Gastrocnemius medialis (tissue), 4 donors: Measurements from ENCODE around the gene TMCC3. TPM values are rescaled to one million over a fixed set of nuclear protein-coding genes. Genes with fewer than 3 reads are reported as not detected.
"Not testable (repeated sequence)": the region's sequence is repeated elsewhere in the genome, so short reads cannot be mapped to it uniquely, and the experiment has no call there.

Experiments used
- ATAC-seq, 2 donors: fragments of 150-250 bp; one replicate each; pipeline ENCODE4 v1.9.1; 2016
- DNase-seq, 2 donors: peaks; one replicate each; pipeline ENCODE4 v3.0.0-alpha.2; 2019
- H3K27ac ChIP-seq, 4 donors: fragments of 200-600 bp; sonication (generic); 1 replicate in 1 of 4; 2 replicates in 3 of 4; pipeline ENCODE4 v1.5.1; 2016 to 2018; ENCODE audit warnings: mild to moderate bottlenecking in 2 of 4, moderate library complexity in 1 of 4
- H3K27me3 ChIP-seq, 3 donors: fragments of 200-600 bp; sonication (generic) in 2 of 3; 1 replicate in 1 of 3; 2 replicates in 2 of 3; pipeline versions ENCODE4 v1.5.1 to v1.6.0; 2016 to 2019; ENCODE audit warnings: mild to moderate bottlenecking in 1 of 3, moderate library complexity in 1 of 3
- H3K36me3 ChIP-seq, 2 donors: fragments of 200-600 bp; sonication (generic) in 1 of 2; one replicate each; pipeline ENCODE4 v1.5.1; 2017 to 2018
- H3K4me1 ChIP-seq, 2 donors: fragments of 200-600 bp; sonication (generic) in 1 of 2; one replicate each; pipeline ENCODE4 v1.5.1; 2016 to 2017; ENCODE audit warnings: mild to moderate bottlenecking in 2 of 2
- H3K4me3 ChIP-seq, 4 donors: fragments of 200-600 bp; sonication (generic) in 3 of 4; 1 replicate in 1 of 4; 2 replicates in 3 of 4; pipeline ENCODE4 v1.5.1; 2016 to 2019; ENCODE audit warnings: mild to moderate bottlenecking in 2 of 4
- H3K9me3 ChIP-seq, 3 donors: fragments of 200-600 bp; sonication (generic) in 2 of 3; 1 replicate in 1 of 3; 2 replicates in 2 of 3; pipeline ENCODE4 v1.5.1; 2016 to 2019
- POLR2A ChIP-seq, 2 donors: fragments of 450-650 bp; IDR thresholded peaks; one replicate each; pipeline ENCODE4 v1.6.1; 2017; ENCODE audit warnings: antibody characterized with exemption in 2 of 2, mild to moderate bottlenecking in 2 of 2, moderate library complexity in 2 of 2
- in situ Hi-C, 4 donors: fragments of 200-750 bp; cut with MboI; loops; one replicate each; pipeline versions ENCODE4 v1.15.0 to v1.8.0; 2017; ENCODE audit warnings: low sequenced_read_pairs in 4 of 4
- intact Hi-C: fragments of 100-400 bp; cut with DNase I; formaldehyde crosslinking; loops from one replicate; pipeline ENCODE4 v1.15.1; 2023; ENCODE audit warnings: low total_unique reads
- total RNA-seq, 4 donors: library from RNA; depleted of rRNA; stranded (reverse); fragments of >200 nt; gene quantifications; one replicate each; pipeline versions ENCODE4 v1.1.0 to v1.2.3, GENCODE V29; 2016
- TF ChIP-seq, protein P1 (sequence below), 5 experiments: fragments of 450-650 bp in 3 of 5; fragments of 200-600 bp in 2 of 5; sonication (generic) in 2 of 5; IDR thresholded peaks in 4 of 5; conservative IDR thresholded peaks in 1 of 5; 1 replicate in 4 of 5; 2 replicates in 1 of 5; pipeline ENCODE4 v1.5.1; 2016 to 2019; ENCODE audit warnings: antibody characterized with exemption in 5 of 5, mild to moderate bottlenecking in 3 of 5, moderate library complexity in 3 of 5

TMCC3 gene
- total RNA-seq, 4 donors from 2014 or later: 17.2 to 51.6 (median 39.5) TPM

DNA sequence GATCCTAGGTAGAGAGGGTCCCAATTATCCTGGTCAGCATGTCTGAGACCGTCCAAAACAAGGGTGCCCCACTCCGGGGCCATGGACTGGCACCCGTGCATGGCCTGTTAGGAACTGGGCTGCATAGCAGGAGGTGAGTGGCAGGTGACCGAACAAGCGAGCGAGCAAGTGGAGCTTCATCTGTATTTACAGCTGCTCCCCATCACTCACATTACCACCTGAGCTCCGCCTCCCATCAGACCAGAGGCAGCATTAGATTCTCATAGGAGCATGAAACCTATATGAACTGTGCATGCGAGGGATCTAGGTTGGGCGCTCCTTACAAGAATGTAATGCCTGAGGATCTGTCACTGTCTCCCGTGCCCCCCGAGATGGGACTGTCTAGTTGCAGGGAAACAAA, 44.4 kb upstream of the TMCC3 start:
- no peak overlapping the region for H3K27ac ChIP-seq
- no peaks in the 10 kb centered on the region for H3K36me3 ChIP-seq
- H3K4me1 ChIP-seq: peaks cover 0 to 7% of the 10 kb centered on the region in 2 donors
- no peaks in the 10 kb centered on the region for H3K9me3 ChIP-seq
- intact Hi-C loops (no loop called here), in situ Hi-C loops (no loop called here)
- no peak overlapping the region for H3K4me3 ChIP-seq
- no peaks in the 10 kb centered on the region for H3K27me3 ChIP-seq
- no peak for TF ChIP-seq POLR2A (IDR thresholded peaks at IDR 0.05)
- TF ChIP-seq, protein P1, sequence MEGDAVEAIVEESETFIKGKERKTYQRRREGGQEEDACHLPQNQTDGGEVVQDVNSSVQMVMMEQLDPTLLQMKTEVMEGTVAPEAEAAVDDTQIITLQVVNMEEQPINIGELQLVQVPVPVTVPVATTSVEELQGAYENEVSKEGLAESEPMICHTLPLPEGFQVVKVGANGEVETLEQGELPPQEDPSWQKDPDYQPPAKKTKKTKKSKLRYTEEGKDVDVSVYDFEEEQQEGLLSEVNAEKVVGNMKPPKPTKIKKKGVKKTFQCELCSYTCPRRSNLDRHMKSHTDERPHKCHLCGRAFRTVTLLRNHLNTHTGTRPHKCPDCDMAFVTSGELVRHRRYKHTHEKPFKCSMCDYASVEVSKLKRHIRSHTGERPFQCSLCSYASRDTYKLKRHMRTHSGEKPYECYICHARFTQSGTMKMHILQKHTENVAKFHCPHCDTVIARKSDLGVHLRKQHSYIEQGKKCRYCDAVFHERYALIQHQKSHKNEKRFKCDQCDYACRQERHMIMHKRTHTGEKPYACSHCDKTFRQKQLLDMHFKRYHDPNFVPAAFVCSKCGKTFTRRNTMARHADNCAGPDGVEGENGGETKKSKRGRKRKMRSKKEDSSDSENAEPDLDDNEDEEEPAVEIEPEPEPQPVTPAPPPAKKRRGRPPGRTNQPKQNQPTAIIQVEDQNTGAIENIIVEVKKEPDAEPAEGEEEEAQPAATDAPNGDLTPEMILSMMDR (IDR thresholded peaks at IDR 0.05 in 4 of 5, conservative IDR thresholded peaks at IDR 0.05 in 1 of 5): no peak
- ATAC-seq (no peak), DNase-seq (no peak)

DNA sequence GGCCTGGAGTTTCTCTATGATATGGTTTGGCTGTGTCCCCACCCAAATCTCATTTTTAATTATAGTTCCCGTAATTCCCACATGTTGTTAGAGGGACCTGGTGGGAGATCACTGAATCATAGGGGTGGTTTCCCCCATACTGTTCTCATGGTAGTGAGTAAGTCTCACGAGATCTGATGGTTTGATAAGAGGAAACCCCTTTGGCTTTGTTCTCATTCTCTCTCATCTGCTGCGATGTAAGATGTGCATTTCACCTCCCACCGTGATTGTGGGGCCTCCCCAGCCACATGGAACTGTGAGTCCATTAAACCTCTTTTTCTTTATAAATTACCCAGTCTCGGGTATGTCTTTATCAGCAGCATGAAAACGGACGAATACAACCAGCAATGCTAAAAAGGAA, 42.5 kb upstream of the TMCC3 start:
- in situ Hi-C loops, ATAC-seq, H3K9me3 ChIP-seq, H3K27me3 ChIP-seq, H3K4me3 ChIP-seq, DNase-seq, H3K27ac ChIP-seq, intact Hi-C loops, H3K36me3 ChIP-seq: not testable (repeated sequence)
- peaks cover 5 to 11% of the 10 kb centered on the region in 2 donors for H3K4me1 ChIP-seq

DNA sequence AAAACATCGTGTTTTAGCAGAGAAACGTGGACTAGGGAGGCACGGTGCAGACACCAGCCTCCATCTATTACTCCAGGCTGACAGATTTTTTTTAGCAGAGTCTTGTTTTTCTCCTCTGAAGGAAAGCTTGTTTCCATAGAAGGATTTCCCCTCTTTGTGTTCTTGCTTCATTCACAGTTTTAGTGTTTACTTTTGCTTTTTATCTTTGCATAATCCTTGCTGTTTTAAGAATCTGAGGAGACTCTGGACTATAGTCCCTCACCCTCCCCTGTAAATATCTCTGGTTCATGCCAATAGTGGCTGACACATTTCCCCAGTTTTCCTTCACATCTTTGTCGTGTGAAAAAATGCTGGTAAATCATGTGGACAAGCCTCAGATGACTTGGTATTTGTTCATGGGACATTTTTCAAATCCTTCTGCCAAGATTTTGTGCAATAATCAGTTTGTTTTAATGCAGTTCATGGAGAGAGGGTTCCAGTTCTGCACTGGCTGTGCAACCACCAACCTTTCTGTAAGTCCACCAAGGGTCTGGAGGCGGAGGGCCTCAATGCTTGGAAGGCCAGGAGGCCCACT, 39.9 kb upstream of the TMCC3 start:
- DNase-seq (no peak), ATAC-seq (peak; percentile 57 to 59)
- in situ Hi-C loops (no loop called here), intact Hi-C loops (no loop called here)
- peak overlapping the region; percentile 19 to 37 (median 26) for H3K4me3 ChIP-seq
- H3K36me3 ChIP-seq: no peaks in the 10 kb centered on the region
- no peaks in the 10 kb centered on the region for H3K9me3 ChIP-seq
- H3K27ac ChIP-seq: peak overlapping the region in 2 of 4 donors; percentile 29 to 55
- peaks cover 5 to 15% of the 10 kb centered on the region in 2 donors for H3K4me1 ChIP-seq
- H3K27me3 ChIP-seq: no peaks in the 10 kb centered on the region
- no peak for TF ChIP-seq POLR2A (IDR thresholded peaks at IDR 0.05)
- TF ChIP-seq, protein P1 (IDR thresholded peaks at IDR 0.05 in 4 of 5, conservative IDR thresholded peaks at IDR 0.05 in 1 of 5): no peak

DNA sequence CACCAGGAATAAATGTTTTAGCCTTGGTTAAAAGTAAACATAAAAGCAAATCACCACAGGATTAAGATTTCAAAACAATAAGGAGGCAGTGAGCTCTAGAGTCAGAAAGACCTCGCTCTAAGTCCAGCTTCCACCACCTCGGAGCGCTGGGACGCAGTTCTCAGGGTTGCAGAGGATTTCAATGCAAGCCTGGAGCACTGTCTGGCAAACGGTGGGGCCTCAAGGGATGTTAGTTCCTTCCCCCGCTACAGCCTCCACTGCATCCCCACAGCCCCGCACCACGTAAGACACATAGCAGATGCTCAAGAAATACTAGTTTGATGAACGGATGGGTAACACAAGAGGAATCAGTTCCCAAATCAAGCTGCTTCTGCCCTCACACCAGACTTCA, 39.3 kb upstream of the TMCC3 start:
- no peak for DNase-seq
- TF ChIP-seq POLR2A (IDR thresholded peaks at IDR 0.05): no peak
- TF ChIP-seq, protein P1 (IDR thresholded peaks at IDR 0.05 in 4 of 5, conservative IDR thresholded peaks at IDR 0.05 in 1 of 5): no peak
- Histone ChIP-seq H3K27ac (peak overlapping the region in 2 of 4 donors; percentile 29 to 55), H3K4me3 (peak overlapping the region; percentile 19 to 37 (median 26)), H3K36me3 (no peaks in the 10 kb centered on the region), H3K27me3 (no peaks in the 10 kb centered on the region), H3K9me3 (no peaks in the 10 kb centered on the region), H3K4me1 (peaks cover 5 to 15% of the 10 kb centered on the region in 2 donors)
- in situ Hi-C loops (no loop called here), intact Hi-C loops (no loop called here)
- ATAC-seq: peak; percentile 49 to 51

DNA sequence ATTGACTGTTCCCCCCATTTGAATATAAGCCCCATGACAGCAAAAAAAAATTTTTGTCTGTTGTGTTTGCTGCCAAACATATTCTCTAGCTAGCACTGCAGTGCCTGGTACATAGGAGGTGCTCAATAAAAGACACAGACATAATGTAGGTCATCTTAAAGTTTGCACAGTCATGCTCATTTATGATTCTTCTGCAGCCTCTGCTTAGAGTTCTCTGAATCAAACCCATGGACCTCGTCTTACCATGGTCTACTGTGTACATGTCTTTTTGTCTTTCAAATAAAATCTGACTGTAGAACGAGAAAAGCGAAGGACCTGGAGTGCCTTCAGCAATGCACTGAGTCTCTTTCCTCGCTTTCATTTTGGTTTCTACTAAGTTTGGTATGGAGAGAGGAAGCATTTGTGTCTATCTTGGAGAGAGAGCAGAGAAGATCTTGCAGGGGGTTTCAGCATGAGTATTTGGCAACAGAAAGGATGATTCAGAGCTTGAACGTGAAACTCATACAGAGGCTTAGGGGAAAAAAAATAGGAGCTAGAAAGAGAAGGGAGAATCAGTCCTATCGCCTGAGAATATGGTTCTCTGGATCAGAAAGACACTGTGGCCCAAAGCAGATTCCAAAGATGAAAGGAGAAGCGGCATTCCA, 38.8 kb upstream of the TMCC3 start:
- TF ChIP-seq POLR2A (IDR thresholded peaks at IDR 0.05): no peak
- TF ChIP-seq, protein P1 (IDR thresholded peaks at IDR 0.05 in 4 of 5, conservative IDR thresholded peaks at IDR 0.05 in 1 of 5): no peak
- H3K27ac ChIP-seq: peak overlapping the region in 1 of 4 donors; percentile 29
- no peaks in the 10 kb centered on the region for H3K27me3 ChIP-seq
- ATAC-seq (no peak), DNase-seq (no peak)
- no peaks in the 10 kb centered on the region for H3K9me3 ChIP-seq
- intact Hi-C loops (no loop called here), in situ Hi-C loops (no loop called here)
- H3K4me3 ChIP-seq: peak overlapping the region in 1 of 4 donors; percentile 37
- no peaks in the 10 kb centered on the region for H3K36me3 ChIP-seq
- H3K4me1 ChIP-seq: peaks cover 5 to 15% of the 10 kb centered on the region in 2 donors
